H1 (cell line): ENCODE measurements around the gene TPRG1L.

Source experiments
- ATF3 ChIP-seq: IDR thresholded peaks from 2 replicates; pipeline ENCODE4 v1.6.1; 2011; ENCODE audit warnings: low read depth, mild to moderate bottlenecking, low read length; ENCODE audit not compliant: insufficient read depth
- CTCF ChIP-seq, 3 experiments: IDR thresholded peaks; 1 replicate in 2 of 3; 2 replicates in 1 of 3; pipeline versions ENCODE4 v1.5.1 to v1.6.1; 2011; ENCODE audit warnings: low read length in 3 of 3, mild to moderate bottlenecking in 3 of 3, inconsistent platforms in 2 of 3, low read depth in 1 of 3, moderate library complexity in 1 of 3; ENCODE audit not compliant: insufficient read depth in 1 of 3; ENCODE audit errors: control extremely low read depth in 1 of 3
- JUND ChIP-seq: IDR thresholded peaks from 2 replicates; pipeline ENCODE4 v1.6.1; 2011; ENCODE audit warnings: mild to moderate bottlenecking, improper control_type of control experiment, low read length
- POLR2AphosphoS5 ChIP-seq: IDR thresholded peaks from 2 replicates; pipeline ENCODE4 v1.6.1; 2011; ENCODE audit warnings: low read depth, low read length

GRCh38 chr1:3628445-3628844 lies 3.6 kb downstream of the TPRG1L start:
- no peak for TF ChIP-seq CTCF (IDR thresholded peaks at IDR 0.05; ENCODE audit: control extremely low read depth in 1 of 3, insufficient read depth in 1 of 3, low read depth in 1 of 3, low read length in 3 of 3)
- TF ChIP-seq JUND = no peak
- no peak for TF ChIP-seq POLR2AphosphoS5
- TF ChIP-seq ATF3 = no peak
